HG02798 (cell line): ENCODE data around the gene DUSP8.
"Not testable (repeated sequence)": the region's sequence is repeated elsewhere in the genome, so short reads cannot be mapped to it uniquely, and the experiment has no call there.

Experiments
- ATAC-seq: cut with Tn5 transposase; IDR thresholded peaks from one replicate; pipeline ENCODE4 v1.9.1; 2021; ENCODE audit warnings: mild to moderate bottlenecking; ENCODE audit not compliant: unreplicated experiment, poor library complexity

The DUSP8 gene, protein sequence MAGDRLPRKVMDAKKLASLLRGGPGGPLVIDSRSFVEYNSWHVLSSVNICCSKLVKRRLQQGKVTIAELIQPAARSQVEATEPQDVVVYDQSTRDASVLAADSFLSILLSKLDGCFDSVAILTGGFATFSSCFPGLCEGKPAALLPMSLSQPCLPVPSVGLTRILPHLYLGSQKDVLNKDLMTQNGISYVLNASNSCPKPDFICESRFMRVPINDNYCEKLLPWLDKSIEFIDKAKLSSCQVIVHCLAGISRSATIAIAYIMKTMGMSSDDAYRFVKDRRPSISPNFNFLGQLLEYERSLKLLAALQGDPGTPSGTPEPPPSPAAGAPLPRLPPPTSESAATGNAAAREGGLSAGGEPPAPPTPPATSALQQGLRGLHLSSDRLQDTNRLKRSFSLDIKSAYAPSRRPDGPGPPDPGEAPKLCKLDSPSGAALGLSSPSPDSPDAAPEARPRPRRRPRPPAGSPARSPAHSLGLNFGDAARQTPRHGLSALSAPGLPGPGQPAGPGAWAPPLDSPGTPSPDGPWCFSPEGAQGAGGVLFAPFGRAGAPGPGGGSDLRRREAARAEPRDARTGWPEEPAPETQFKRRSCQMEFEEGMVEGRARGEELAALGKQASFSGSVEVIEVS

DNA sequence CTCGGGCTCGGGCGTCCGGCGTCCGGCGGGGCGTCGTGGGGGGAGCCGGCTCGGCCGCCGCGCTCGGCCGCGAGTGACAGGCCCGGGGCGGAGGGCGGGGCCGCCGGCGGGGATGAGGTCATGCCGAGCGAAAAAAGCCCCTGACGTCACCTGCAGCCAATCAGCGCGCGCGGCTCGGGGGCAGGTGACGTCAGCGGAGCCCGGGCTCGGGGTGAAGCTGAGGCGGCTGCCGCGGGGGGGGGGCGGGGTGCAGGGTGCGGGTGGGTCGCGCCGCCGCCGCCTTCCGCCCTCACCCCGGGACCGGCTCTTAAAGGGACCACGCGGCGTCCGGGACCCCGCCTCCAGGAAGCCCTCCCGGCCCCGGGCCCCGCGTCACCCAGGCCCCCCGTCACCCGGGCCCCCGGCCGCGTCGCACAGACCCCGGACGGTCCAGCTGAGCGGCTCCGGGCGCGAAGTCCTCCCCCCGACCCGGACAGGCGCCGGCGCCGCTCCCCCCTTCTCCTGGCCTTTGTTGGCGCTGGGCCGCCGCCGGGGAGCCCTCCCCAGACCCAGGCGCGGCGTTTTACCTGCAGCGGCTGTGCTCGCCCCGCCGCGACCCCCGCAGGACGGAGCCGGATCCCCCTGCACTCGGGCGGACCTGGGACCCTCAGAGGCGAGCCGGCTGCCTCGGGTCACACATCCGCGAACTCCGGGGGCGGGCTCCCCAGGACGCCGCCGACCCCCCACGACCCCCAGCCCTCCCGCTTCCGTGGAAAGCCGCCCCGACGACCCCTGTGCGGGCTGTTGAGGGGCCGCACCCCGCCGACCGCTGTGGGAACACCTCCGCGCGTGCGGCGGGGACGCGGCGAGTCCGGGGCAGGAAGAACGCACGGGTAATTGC, at the start of gene DUSP8:
Gene DUSP8, minus strand, starts transcription at position 75 of the 880 bp plus-strand sequence. CDS start 6,445 bp downstream, outside the sequence.
- peak; percentile 74 for ATAC-seq

DNA sequence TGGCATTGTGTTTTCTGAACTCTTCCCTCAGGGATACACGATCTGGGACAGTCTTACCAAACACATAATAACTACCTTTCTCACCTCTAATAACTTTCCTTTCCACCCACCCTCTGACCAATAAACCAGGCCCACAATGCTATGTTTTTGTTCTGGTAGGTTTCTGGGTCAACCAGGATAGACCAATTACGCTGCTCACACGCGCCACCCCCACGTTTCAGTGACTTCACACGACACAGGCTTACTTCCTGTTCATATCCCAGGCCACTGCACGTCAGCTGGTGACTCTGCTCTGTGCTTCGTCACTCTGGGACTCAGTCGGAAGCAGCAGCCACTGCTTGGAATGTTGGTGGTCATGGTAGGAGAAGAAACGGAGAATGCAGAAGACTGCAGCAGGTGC, 47.4 kb upstream of the DUSP8 start:
- no peak for ATAC-seq

DNA sequence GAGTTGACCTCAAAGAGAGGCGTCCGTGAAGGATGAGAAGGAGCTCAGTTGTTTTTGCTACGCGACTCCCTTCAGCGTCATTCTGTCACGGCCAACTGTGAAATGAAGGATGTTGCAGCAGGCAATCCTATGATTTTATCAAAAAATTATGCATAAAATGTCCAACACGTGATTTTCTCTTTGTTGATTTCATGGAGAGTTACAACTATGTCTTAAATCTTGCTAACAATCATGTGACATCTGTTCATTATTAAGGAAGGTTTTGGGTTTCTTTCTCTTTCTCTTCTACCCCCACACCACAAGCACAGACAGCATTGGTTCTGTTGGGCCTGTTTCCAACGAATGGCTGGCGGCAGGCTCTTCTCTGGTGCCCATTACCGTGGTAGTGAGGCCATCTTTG, 46.2 kb upstream of the DUSP8 start:
- no peak for ATAC-seq

- ATAC-seq = no peak
Observed at GRCh38 chr11:1608363-1608762, 36.3 kb upstream of the DUSP8 start, which contains the start of gene KRTAP5-3. TSS of gene KRTAP5-3 (minus strand) at chr11:1608463. CDS start at chr11:1608385, 78 bp downstream.

GRCh38 chr11:1607901-1608300, 35.8 kb upstream of the DUSP8 start:
- not testable (repeated sequence) for ATAC-seq

DNA sequence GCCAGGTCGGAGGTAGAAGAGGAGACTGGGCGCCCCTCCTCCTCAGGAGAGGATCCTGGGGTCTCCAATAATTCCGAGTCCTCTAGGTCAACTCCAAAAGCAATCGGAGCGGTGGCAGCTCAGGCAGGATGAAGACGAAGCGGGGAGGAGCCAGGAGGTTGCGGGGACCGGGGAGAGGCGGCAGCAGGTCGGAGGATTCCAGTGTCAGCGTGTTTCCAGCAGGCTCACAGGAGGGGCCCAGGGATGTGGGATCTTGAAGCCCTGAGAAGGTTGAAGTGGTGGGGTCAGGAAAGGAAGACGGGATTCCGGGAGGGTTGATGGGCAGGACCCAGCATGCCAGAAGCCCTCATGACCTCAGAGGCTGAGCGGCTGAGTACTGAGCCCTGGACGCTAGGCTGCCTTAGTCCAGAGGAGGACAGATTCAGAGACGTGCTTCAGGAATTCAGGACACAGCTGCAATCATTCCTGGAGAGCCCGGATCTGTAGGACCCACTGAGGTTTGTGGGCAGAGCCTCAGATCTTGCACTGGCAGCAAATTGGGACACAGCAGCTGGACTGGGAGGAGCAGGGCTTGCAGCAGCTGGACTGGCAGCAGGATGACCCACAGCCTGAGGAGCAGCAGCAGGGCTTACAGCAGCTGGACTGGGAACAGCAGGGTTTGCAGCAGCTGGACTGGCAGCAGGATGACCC, 35.2 kb upstream of the DUSP8 start:
- not testable (repeated sequence) for ATAC-seq

- peak; percentile 87 for ATAC-seq
Observed at GRCh38 chr11:1605923-1606322, 33.9 kb upstream of the DUSP8 start.

DNA sequence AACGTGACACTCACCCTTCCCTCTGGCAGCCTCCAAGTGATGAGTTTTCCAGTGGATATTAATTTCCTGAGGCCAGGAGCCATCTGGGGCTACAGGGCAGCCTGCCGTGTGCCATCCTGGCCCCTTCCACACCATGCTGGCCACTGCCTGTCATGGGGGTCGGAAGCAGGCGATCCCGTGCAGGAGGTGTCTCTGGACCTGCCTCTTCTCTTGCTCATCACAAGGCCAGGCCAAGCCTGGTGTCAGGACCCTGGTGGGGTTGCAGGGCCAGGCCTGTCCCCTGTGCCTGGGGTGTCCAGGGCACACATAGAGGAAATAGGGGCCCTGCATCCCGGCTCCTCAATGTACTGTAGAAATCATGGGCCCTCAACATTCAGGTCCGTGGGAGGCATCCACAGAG, 32.6 kb upstream of the DUSP8 start:
- ATAC-seq = no peak

- no peak for ATAC-seq
Observed at GRCh38 chr11:1604181-1604580, 32.1 kb upstream of the DUSP8 start.

- no peak for ATAC-seq
Observed at GRCh38 chr11:1603629-1604028, 31.6 kb upstream of the DUSP8 start.

GRCh38 chr11:1601663-1602062, 29.6 kb upstream of the DUSP8 start:
- not testable (repeated sequence) for ATAC-seq

GRCh38 chr11:1600626-1601025, 28.6 kb upstream of the DUSP8 start:
- ATAC-seq = no peak

DNA sequence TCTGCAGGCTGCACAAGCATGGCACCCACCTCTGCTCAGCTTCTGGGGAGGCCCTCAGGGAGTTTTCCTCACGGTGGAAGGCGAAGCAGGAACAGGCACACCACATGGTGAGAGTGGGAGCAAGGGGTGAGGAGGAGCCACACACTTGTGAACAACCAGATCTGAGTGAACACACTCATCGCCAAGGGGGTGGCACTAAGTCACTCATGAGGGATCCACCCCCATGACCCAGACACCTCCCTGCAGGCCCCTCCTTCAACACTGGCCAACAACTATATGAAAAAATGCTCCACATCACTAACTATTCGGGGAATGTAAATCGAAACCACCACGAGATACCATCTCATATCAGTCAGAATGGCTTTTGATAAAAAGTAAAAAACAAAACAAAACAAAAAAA, 26.7 kb upstream of the DUSP8 start:
- ATAC-seq = no peak

DNA sequence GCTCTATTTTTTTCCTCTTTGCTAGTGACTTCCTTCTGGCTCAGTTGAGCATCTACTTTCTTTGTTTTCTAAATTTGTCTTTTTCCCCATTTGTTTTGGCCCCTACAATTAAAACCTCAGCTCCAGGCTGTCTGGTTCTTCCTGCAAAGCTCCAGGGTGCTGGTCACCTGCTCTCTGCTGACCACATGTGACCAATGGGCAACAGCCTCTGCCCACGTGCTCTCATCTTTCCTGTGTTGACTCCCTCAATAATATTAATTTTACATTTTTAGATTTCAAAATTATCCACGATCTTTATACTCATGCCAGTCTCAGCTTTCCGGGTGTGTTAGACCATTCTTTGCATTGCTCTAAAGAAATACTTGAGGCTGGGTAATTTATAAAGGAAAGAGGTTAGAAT, 26.3 kb upstream of the DUSP8 start:
- not testable (repeated sequence) for ATAC-seq

DNA sequence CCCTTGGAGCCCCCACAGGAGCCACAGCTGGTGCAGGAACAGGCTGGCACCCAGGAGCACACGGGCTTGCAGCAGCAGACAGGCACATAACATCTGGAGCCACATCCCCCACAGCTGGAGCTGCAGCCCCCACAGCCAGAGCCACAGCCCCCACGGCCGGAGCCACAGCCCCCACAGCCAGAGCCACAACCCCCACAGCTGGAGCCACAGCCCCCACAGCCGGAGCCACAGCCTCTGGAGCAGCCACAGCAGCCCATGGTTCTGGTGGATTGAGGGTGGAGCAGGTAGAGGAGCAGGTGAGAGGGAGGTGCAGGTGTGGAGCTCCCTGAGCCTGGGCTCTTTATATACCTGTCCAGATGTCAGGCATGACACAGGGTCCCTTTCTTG, 25.9 kb upstream of the DUSP8 start, which contains the start of gene KRTAP5-2:
Gene KRTAP5-2, minus strand, starts transcription at position 301 of the 387 bp plus-strand sequence. Its CDS starts 44 bp downstream, at position 257.
- ATAC-seq = no peak

GRCh38 chr11:1597331-1597993, 25.4 kb upstream of the DUSP8 start:
- ATAC-seq = no peak

- not testable (repeated sequence) for ATAC-seq
Observed at GRCh38 chr11:1596576-1597121, 24.6 kb upstream of the DUSP8 start.

DNA sequence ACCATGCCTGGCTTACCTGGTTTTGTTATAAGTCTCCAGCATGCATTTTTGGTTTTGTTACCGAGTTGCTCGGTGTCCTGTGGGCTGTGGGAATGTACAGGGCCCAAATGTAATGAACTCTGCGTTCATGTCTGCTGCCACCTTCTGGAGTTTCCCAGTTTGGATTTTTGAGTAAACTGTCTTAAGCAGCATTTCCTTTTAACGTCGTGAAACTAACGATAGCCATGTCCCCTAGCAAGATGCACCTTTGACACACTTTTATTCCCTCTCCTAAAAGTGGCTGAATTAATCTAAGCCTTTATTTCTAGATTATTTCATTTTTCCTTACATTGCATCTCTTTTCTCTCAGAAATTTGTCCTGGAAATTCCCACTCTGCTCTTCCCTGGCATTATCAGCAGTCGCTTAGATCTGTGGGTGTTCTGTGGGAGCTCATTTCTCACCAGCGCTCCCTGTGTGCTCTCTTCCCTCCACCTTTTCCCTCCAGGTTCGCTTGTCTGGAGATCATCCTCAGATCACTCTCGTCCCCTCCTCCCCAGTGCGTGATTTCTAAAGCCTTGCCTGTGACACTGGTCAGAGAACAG, 24.0 kb upstream of the DUSP8 start:
- ATAC-seq = not testable (repeated sequence)

GRCh38 chr11:1592628-1593027, 20.6 kb upstream of the DUSP8 start:
- ATAC-seq = no peak
